Tibial nerve (tissue), 4 donors: ENCODE results near the gene PET100.
A peak's percentile ranks its signal among the peaks of the same experiment; 100 is the strongest.

ENCODE experiments used
- CTCF ChIP-seq, 5 experiments: fragments of 200-600 bp in 3 of 5; fragments of 450-650 bp in 2 of 5; sonication (generic) in 3 of 5; IDR thresholded peaks; one replicate each; pipeline ENCODE4 v1.5.1; 2016 to 2019; ENCODE audit warnings: antibody characterized with exemption in 5 of 5, mild to moderate bottlenecking in 3 of 5, moderate library complexity in 2 of 5
- EP300 ChIP-seq, 2 donors: sonication (generic); formaldehyde crosslinking; IDR thresholded peaks; one replicate each; pipeline ENCODE4 v1.6.1; 2017; ENCODE audit warnings: antibody characterized with exemption in 2 of 2, mild to moderate bottlenecking in 1 of 2
- POLR2A ChIP-seq, 2 donors: fragments of 450-650 bp; IDR thresholded peaks; one replicate each; pipeline ENCODE4 v1.6.1; 2017; ENCODE audit warnings: antibody characterized with exemption in 2 of 2, mild to moderate bottlenecking in 2 of 2, moderate library complexity in 2 of 2

DNA sequence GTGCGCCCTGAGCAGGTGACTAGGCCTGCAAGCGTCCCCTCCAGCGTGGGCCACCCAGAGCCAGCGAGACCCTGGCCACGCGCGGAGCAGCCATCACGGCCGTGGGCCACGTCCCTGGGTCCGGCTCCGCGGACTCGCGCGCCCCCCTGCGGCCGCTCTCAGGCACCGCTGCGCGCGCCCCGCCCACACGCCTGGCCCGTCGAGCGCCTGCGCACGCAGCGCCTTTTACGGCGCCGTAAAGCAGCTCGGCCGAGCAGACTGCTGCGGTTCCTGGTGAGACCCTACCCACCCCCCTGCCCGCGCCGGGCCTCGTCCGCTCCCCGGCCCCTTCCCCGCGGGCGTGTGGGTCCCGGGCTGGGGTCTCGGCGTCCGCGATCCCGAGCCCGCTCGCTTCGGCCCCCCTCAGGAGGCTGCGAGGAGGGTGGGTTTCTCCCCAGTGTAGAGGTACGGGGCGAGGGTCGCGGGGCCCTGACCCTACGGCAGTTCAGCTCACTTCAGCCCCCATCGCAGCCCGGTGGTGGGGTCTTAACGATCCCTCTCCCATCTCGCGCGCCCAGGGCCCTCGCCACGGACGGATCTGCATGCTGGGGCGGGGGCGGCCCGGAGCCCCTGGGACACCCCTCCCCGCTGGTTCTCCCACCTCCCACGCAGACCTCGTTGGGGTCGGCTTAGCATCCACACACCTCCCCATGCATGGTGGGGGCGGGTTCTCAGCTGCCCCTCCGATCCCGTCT, 51.2 kb downstream of the PET100 start, which contains the start of gene TRAPPC5:
- peak; percentile 96 to 100 (median 99) for TF ChIP-seq CTCF (IDR thresholded peaks at IDR 0.05)
- peak; percentile 25 to 48 for TF ChIP-seq POLR2A (IDR thresholded peaks at IDR 0.05)
- peak in 1 of 2 donors; percentile 74 for TF ChIP-seq EP300 (IDR thresholded peaks at IDR 0.05)
